Measurements from ENCODE around the gene ZRANB1.
"Not testable (repeated sequence)": the region's sequence is repeated elsewhere in the genome, so short reads cannot be mapped to it uniquely, and the experiment has no call there.

The ZRANB1 gene

DNA sequence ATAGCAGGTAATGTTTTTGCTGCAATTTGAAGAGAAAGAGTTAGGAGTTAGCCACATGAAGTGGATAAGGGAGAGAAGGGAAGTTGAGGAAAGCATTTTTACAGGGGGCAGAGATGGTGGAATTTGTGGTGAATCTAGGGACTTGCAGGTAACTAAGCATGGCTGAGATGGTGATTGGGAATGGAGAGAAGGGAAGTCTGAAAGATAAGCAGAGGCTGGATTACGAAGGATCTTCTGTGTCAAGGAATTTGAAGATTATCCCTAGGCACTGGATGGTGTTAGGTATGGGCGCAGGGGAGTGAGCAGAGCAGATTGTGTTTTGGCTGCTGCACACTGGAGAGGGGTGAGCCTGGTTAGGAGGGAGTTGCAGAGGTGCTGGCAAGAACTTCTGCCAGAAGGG is 25.3 kb downstream of the ZRANB1 start:
- DNase-seq = no peak

GRCh38 chr10:124971276-124971675 is 29.4 kb downstream of the ZRANB1 start:
- no peak for DNase-seq

GRCh38 chr10:124972637-124973036 is 30.7 kb downstream of the ZRANB1 start:
- no peak for DNase-seq

- no peak for DNase-seq
Observed at GRCh38 chr10:124974131-124974530, 32.2 kb downstream of the ZRANB1 start.

GRCh38 chr10:124975977-124976514 is 34.1 kb downstream of the ZRANB1 start:
- DNase-seq = no peak

DNA sequence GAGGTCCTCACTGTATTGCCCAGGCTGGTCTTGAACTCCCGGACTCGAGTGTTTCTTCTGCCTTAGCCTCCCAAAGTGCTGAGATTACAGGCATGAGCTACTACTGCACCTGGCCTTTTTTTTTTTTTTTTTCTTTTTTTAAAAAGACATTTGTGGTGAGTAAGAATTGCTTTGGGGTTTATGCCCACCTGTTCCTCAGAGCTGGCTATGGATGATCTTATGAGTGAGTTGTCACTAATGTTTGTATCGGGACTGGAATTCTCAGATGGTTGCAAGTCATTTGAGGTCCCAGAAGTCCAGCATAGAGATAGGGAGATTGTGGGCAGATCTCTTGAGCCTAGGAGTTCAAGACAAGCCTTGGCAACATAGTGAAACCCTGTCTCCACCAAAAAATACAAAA is 35.2 kb downstream of the ZRANB1 start:
- no peak for DNase-seq

DNA sequence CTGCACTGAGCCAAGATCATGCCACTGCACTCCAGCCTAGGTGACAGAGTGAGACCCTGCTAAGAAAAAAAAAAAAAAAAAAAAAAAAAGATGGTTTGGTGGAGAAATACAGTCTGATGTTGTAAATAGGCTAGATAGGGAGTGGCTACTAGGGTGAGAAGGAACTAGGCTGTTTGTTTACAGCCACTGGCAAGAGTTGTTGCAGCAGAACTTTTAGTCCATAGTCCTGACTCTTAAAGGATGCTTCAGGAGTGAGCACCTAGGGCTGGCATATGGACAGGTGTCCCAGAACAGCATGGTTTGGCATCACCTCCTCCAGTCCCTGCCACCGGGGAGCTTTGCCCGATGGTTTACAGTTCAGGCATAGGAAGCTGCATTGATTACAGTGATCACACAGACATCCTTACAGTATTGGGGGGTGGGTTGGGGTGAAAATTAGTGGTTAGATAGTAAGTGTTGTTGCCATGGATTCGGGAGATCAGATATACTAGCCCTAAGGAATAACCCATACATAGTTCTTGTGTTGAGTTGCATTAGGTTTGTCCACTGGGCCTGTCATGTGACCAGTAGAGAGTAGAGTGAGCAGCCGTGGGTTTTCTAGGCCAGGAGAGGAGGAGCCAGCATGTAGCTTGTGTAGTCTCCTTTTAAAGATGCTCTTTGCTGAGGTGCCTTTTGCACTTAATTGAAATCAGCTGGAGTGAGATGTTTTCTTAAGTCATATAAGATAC is 35.9 kb downstream of the ZRANB1 start:
- DNase-seq = no peak

DNA sequence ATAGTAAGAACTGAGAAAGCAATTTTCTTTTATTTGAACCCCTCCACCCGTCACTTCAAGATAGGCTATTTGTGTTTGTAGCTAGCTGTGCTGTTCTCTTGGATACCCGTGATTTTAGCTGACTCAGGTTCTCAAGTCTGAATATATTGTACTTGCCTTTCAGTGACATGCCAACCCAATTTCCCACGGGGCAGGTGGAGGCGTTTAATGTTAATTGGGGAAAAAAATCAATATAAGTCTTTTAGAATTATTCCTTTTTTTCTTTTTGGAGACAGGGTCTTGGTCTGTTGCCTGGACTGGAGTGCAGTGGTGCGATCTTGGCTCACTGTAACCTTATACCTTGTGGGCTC is 36.4 kb downstream of the ZRANB1 start:
- DNase-seq = no peak

GRCh38 chr10:124983321-124983720 is 41.4 kb downstream of the ZRANB1 start:
- DNase-seq = no peak

DNA sequence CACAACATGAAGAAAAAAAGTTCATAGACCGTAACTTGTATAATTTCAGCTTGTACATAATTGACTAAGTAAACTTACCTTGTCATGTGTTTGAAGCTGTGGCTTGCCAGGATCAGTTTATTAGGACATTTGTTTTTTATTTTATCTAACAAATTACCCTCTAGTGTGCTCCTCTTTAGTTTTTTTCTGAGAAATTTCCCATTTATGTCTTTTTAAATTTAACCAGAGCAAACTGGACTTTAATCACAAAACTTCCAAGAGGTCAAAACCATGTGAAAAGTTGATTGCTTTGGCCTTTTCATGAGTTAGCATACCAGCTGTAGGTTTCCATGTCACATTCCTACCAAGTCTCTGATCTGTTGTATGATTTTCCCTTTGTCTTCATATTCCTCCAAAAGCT is 42.5 kb downstream of the ZRANB1 start:
- no peak for DNase-seq

GRCh38 chr10:124985162-124985561 is 43.2 kb downstream of the ZRANB1 start:
- DNase-seq = no peak

- DNase-seq = no peak
Observed at GRCh38 chr10:124987788-124988187, 45.9 kb downstream of the ZRANB1 start.

- not testable (repeated sequence) for DNase-seq
Observed at GRCh38 chr10:124988753-124989152, 46.8 kb downstream of the ZRANB1 start.

DNA sequence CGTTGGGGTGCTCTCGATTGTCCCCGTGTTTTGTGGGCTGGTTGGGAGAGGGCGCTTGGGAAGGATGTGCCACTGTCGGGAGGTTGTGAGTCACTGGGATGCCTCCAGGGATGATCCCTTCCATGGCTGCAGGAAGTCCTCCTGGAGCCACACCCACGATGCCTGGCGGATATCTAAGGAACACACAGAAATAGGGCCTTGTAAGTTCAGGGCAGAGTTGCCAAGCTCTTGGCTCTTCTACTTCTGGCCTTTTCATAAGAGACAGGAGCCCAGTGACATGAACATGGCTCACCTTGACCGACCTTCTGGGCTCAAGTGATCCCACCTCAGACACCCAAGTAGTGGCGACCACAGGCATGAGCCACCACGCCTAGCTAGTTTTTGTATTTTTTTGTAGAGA is 47.6 kb downstream of the ZRANB1 start:
- DNase-seq = no peak

GRCh38 chr10:124990671-124991625 is 49.0 kb downstream of the ZRANB1 start:
- DNase-seq = no peak

DNA sequence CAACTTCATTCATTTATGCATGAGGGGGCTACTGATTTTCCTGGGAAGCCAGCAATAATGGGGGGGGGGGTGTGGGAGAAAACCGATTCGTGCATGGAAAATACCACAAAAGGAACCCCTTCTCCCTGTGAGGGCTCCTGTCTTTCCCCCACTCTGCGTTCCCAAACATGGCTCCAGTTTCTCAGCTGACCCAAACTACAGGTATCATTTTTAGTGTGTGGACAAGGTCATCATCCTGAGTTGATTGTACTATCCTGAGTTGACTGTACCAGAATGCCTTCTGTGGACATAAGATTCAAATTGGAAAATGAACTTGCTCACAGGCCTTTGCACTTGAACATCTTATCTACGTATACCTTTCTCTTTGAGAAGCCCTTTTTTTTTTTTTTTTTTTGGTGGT is 49.9 kb downstream of the ZRANB1 start:
- no peak for DNase-seq

GRCh38 chr10:124992462-124993344 is 50.8 kb downstream of the ZRANB1 start:
- no peak for DNase-seq

GRCh38 chr10:124993345-124993708 is 51.4 kb downstream of the ZRANB1 start:
- DNase-seq = no peak

DNA sequence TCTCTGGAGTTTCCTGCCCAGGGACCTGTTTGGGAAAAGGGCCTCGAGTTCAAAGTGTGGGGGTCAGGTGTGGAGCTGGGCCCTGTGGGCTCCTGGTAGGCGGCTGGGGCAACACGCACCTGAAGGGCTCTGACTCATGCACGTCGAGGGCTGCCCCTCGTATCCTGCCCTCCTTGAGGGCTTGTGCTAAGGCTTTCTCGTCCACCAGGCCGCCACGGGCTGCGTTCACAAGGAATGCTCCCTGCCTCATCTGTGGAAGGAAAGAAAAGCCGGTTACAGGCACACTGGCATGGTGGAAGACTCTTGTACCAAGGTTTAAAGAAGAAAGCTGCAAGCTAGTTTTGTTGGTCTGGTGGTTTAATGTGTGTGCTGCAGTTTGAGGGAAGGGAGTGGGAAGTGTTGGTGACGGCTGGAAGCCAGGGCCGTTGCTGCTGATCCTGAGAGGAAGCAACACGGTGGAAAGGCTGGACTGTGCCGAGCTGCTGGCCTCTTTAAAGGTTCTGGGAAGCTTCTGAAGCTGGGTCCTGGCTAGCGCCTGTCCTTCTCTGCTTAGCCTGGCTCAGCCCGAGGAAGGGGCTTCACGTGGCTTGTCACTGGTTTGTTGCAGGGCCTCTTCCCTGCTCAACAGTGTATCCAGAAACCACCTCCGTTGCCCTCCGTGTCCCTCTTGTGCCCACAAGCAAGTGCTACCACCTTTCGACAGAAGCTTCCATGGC is 52.0 kb downstream of the ZRANB1 start:
- DNase-seq = no peak

DNA sequence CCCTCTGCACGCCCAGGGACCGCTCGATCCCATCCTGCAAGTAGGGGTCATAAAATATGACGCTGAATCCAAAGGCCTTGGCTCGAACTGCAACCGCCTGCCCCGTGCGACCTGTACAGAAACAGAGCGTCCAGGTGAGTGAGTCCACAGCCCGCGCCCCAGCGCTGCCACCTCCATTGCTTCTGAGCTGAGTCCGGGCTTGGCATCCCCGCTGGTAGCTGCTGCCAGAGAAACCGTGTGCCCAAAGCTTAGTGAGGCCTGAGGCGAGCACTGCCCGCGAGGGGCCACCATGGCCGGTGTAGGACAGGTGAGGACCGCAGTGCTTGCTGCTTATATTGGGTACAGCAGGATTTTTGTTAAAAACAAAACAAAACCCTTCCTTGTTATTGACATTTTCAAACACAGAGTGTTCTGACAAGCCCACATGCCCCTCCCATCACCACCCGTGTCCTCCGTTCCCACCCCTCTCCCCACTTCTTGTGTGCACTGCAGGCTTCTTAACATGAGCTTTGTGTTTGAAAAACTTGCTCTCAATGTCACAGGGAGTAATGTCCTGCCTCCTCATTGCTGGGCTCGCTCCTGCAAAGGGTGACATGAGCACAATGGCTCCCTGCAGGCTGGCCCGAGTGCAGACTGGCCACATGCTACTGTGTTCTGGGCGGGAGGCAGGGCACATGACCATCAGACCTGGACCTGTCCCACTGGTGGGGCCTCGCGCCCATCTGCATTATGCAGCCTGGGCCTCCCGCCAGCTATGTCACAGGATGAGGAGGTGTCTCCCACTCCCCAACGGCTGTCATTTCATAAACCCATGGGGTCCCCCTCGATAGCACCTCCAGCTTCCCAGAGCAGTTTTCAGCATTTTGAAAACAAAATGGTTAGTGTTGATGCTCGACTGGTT is 52.9 kb downstream of the ZRANB1 start:
- no peak for DNase-seq

DNA sequence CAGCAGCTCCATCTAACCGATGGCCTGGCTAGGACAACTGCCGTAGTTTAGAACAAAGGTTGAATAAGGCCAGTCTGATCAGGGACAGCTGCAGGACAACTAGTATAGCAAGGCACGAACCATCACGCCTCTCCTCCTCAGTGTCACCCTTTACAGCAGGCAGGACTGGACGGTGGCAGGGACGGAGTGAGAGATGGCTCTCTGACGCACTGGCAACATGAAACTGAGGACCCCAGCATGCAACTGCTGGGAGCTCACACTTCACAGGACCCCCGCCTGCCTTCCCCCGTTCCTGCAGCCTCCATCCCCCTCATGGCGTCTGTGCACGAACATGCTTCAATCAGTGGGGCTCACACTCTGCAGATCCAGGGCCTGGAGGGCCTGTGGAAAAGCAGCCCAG is 53.7 kb downstream of the ZRANB1 start:
- no peak for DNase-seq
